Keratinocyte (primary cell): Measurements from ENCODE around the gene TSPAN18. TPM values are rescaled to one million over a fixed set of nuclear protein-coding genes. Genes with fewer than 3 reads are reported as not detected.

Experiments
- DNase-seq: peaks from one replicate; pipeline ENCODE4 v3.0.0-alpha.2; 2011; ENCODE audit warnings: low read depth, missing footprints, low spot score
- FAIRE-seq: peaks from 2 replicates; lab custom pipeline; 2011; peaks lifted over from hg19 to GRCh38; lab: Jason Lieb, UNC
- H2AFZ ChIP-seq: 2 replicates; pipeline ENCODE4 v1.6.0; 2012; ENCODE audit warnings: low read length, control low read depth, inconsistent platforms; ENCODE audit not compliant: control insufficient read depth
- H3K27ac ChIP-seq: 2 replicates; pipeline ENCODE4 v1.5.1; 2011; ENCODE audit warnings: low read length; ENCODE audit not compliant: control insufficient read depth, insufficient read depth
- H3K27me3 ChIP-seq: 3 replicates; pipeline ENCODE4 v1.6.0; 2011; ENCODE audit warnings: low read length; ENCODE audit not compliant: control insufficient read depth, insufficient read depth; ENCODE audit errors: extremely low read depth
- H3K36me3 ChIP-seq, 2 experiments: 2 replicates in 1 of 2; 3 replicates in 1 of 2; pipeline ENCODE4 v1.5.1; 2011; ENCODE audit warnings: low read length in 2 of 2, mild to moderate bottlenecking in 1 of 2; ENCODE audit not compliant: control insufficient read depth in 2 of 2, insufficient read depth in 2 of 2; ENCODE audit errors: extremely low read depth in 1 of 2
- H3K4me1 ChIP-seq: 3 replicates; pipeline ENCODE4 v1.5.1; 2011; ENCODE audit warnings: low read length; ENCODE audit not compliant: control insufficient read depth, insufficient read depth; ENCODE audit errors: extremely low read depth
- H3K4me2 ChIP-seq: 3 replicates; pipeline ENCODE4 v1.6.0; 2011; ENCODE audit warnings: low read depth, low read length; ENCODE audit not compliant: control insufficient read depth, insufficient read depth; ENCODE audit errors: extremely low read depth
- H3K4me3 ChIP-seq, 3 experiments: fragments of 200-600 bp in 1 of 3; sonication (generic) in 1 of 3; 2 replicates in 2 of 3; 3 replicates in 1 of 3; pipeline ENCODE4 v1.5.1; 2011 to 2016; ENCODE audit warnings: low read length in 3 of 3, mild to moderate bottlenecking in 3 of 3, control low read depth in 2 of 3, inconsistent platforms in 1 of 3, low read depth in 1 of 3, mixed read lengths in 1 of 3, mixed run types in 1 of 3, moderate library complexity in 1 of 3; ENCODE audit not compliant: control insufficient read depth in 2 of 3, insufficient read depth in 2 of 3; ENCODE audit errors: extremely low read depth in 1 of 3
- H3K79me2 ChIP-seq: 2 replicates; pipeline ENCODE4 v1.6.0; 2012; ENCODE audit warnings: low read length; ENCODE audit not compliant: control insufficient read depth, insufficient read depth
- H3K9ac ChIP-seq: 3 replicates; pipeline ENCODE4 v1.6.0; 2011; ENCODE audit warnings: low read length; ENCODE audit not compliant: control insufficient read depth, insufficient read depth; ENCODE audit errors: extremely low read depth
- H3K9me1 ChIP-seq: 3 replicates; pipeline ENCODE4 v1.6.0; 2011; ENCODE audit warnings: low read length; ENCODE audit not compliant: control insufficient read depth, insufficient read depth; ENCODE audit errors: extremely low read depth
- H3K9me3 ChIP-seq: 2 replicates; pipeline ENCODE4 v1.5.1; 2012; ENCODE audit warnings: low read depth, low read length; ENCODE audit not compliant: control insufficient read depth
- H4K20me1 ChIP-seq: 3 replicates; pipeline ENCODE4 v1.6.0; 2011; ENCODE audit warnings: low read length; ENCODE audit not compliant: control insufficient read depth, insufficient read depth; ENCODE audit errors: extremely low read depth
- EZH2 ChIP-seq: IDR thresholded peaks from one replicate; pipeline ENCODE4 v1.6.1; 2012; ENCODE audit warnings: inconsistent platforms, mild to moderate bottlenecking, low read length, moderate library complexity
- dilution Hi-C: fragments of 300-500 bp; cut with MboI; formaldehyde crosslinking; loops from one replicate; pipeline ENCODE4 v1.7.0; 2020; ENCODE audit warnings: low sequenced_read_pairs; ENCODE audit not compliant: extremely low pct_ligation_motif_present
- polyA plus RNA-seq, 5 experiments: library from polyadenylated mRNA; depleted of rRNA in 3 of 5; stranded (reverse) in 3 of 5; stranded (forward) in 1 of 5; unstranded in 1 of 5; fragments of >200 nt; gene quantifications; 1 replicate in 1 of 5; 2 replicates in 3 of 5; 3 replicates in 1 of 5; pipeline versions ENCODE4 v1.2.1 to v1.2.3, GENCODE V29; 2011 to 2012; ENCODE audit warnings: missing spikeins in 2 of 5, low read depth in 1 of 5, low replicate concordance in 1 of 5
- TF ChIP-seq, protein P1 (sequence below), 3 experiments: IDR thresholded peaks in 1 of 3; conservative IDR thresholded peaks in 1 of 3; optimal IDR thresholded peaks in 1 of 3; 2 replicates in 2 of 3; 3 replicates in 1 of 3; pipeline versions ENCODE3 to v1.5.1; 2011; ENCODE audit warnings: low read length in 3 of 3, mild to moderate bottlenecking in 3 of 3, moderate library complexity in 2 of 3, control low read depth in 1 of 3, inconsistent platforms in 1 of 3; ENCODE audit not compliant: insufficient read depth in 2 of 3; ENCODE audit errors: extremely low read depth in 1 of 3

Gene TSPAN18
- polyA plus RNA-seq, 1 donor (not counting 4 experiments of a cell fraction or from before 2014, with no cell fraction given) = not detected

DNA sequence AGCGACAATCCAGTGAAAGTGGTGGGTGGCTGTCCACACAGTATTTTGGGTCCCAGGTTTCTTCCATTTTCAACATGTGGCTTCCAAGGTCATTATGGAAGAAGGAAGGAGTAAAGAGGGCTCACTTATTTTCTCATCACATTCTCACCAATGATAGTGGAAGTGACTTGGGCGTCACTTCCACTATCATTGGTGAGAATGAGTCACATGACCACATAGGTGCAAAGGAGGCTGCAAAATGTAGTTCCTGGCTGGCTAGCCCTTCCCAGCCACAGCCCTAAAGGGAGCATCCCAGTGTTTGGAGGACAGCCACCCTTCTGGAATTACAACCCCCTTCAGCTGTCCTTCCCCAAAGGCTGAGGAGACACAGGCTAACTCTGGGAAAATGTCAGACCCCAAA lies 95.6 kb downstream of the TSPAN18 start:
- no peak overlapping the region for H3K9ac ChIP-seq
- H4K20me1 ChIP-seq = peaks cover 4% of the 10 kb centered on the region
- FAIRE-seq (no peak), DNase-seq (no peak)
- H3K79me2 ChIP-seq = no peaks in the 10 kb centered on the region
- no peak overlapping the region for H3K4me2 ChIP-seq
- no peaks in the 10 kb centered on the region for H3K36me3 ChIP-seq
- TF ChIP-seq, protein P1, sequence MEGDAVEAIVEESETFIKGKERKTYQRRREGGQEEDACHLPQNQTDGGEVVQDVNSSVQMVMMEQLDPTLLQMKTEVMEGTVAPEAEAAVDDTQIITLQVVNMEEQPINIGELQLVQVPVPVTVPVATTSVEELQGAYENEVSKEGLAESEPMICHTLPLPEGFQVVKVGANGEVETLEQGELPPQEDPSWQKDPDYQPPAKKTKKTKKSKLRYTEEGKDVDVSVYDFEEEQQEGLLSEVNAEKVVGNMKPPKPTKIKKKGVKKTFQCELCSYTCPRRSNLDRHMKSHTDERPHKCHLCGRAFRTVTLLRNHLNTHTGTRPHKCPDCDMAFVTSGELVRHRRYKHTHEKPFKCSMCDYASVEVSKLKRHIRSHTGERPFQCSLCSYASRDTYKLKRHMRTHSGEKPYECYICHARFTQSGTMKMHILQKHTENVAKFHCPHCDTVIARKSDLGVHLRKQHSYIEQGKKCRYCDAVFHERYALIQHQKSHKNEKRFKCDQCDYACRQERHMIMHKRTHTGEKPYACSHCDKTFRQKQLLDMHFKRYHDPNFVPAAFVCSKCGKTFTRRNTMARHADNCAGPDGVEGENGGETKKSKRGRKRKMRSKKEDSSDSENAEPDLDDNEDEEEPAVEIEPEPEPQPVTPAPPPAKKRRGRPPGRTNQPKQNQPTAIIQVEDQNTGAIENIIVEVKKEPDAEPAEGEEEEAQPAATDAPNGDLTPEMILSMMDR (optimal IDR thresholded peaks at IDR 0.05 in 1 of 3, IDR thresholded peaks at IDR 0.05 in 1 of 3, conservative IDR thresholded peaks at IDR 0.05 in 1 of 3; ENCODE audit: extremely low read depth in 1 of 3, insufficient read depth in 2 of 3, low read length in 3 of 3) = no peak
- TF ChIP-seq EZH2 = no peak
- dilution Hi-C loops = no loop called here
- no peak overlapping the region for H3K27ac ChIP-seq
- H3K4me3 ChIP-seq = no peak overlapping the region
- no peak overlapping the region for H2AFZ ChIP-seq
- H3K9me3 ChIP-seq = no peaks in the 10 kb centered on the region
- no peaks in the 10 kb centered on the region for H3K9me1 ChIP-seq
- peaks cover 31% of the 10 kb centered on the region for H3K27me3 ChIP-seq
- H3K4me1 ChIP-seq = no peaks in the 10 kb centered on the region

DNA sequence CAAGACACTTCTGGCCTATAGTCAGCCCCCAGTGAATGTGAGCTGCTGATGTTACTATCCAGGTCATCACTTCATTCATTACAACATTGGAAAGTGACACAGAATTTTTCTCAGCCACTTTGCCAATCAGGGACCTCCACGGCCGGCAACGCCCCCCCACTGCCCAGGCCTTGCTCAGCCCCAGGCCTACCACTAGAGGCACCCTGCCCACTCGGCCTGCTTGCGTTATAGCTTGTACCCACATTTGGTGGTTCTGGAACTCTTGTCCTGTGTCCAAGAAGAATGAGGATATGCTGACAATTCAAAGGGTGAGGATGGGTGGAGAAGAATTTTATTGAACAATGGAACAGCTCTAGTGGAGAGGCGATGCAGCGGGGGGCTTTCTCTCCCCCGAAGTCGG lies 96.2 kb downstream of the TSPAN18 start:
- Histone ChIP-seq H3K27me3 (peaks cover 36% of the 10 kb centered on the region), H3K4me1 (no peaks in the 10 kb centered on the region), H2AFZ (no peak overlapping the region), H3K9ac (no peak overlapping the region), H3K4me2 (no peak overlapping the region), H3K9me1 (no peaks in the 10 kb centered on the region), H3K9me3 (no peaks in the 10 kb centered on the region), H3K79me2 (no peaks in the 10 kb centered on the region), H4K20me1 (peaks cover 4% of the 10 kb centered on the region), H3K4me3 (no peak overlapping the region), H3K27ac (no peak overlapping the region), H3K36me3 (no peaks in the 10 kb centered on the region)
- TF ChIP-seq, protein P1 (optimal IDR thresholded peaks at IDR 0.05 in 1 of 3, IDR thresholded peaks at IDR 0.05 in 1 of 3, conservative IDR thresholded peaks at IDR 0.05 in 1 of 3; ENCODE audit: extremely low read depth in 1 of 3, insufficient read depth in 2 of 3, low read length in 3 of 3) = peak in 2 of 3 experiments; percentile 30 to 36
- TF ChIP-seq EZH2 = no peak
- FAIRE-seq (no peak), DNase-seq (no peak)
- dilution Hi-C loops = no loop called here
